HG03342 (cell line): ENCODE results near the gene SPTB.

ENCODE experiments used
- ATAC-seq: cut with Tn5 transposase; IDR thresholded peaks from one replicate; pipeline ENCODE4 v1.9.1; 2021; ENCODE audit warnings: mild to moderate bottlenecking, moderate library complexity; ENCODE audit not compliant: unreplicated experiment

Gene SPTB

DNA sequence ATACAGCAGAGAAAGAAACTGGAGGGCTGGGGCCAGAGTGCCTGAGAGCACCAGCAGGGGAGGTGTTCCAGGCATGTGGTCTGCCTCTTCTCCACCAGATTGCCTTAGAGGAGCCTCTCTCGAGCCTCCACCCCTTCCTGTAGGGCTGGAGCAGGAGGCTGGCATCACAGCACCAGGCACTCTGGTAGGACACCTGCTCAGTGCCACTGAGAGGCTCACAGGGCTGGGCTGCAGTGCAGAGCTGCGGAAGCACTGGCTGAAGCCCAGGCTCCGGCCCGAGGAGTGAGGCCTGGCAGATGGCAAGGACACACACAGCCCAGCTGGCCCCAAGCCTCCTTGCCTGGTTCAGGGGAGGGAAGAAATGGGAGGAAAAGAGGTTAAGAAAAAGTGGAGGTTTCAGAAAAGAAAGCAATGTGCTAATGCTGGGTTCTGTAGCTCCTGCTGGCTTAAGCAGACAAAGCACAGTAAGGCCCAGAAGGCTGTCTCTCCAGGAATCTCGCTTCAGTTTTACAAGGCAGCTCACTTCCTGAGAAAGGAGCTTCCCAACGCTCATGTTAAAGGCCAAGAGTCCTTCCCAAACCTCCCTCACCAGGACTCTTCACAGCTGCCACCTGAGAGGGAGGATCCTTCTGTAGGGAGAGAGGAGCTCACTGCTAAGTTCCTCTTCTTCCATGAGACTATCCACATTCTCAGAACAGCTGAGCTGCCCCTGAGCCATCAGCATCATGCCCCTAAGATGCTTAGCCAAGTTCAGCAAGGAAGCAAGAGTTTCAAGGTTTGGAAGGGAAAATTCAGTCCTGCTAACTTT, 23.8 kb downstream of the SPTB start:
- no peak for ATAC-seq

GRCh38 chr14:64850369-64851137, 29.2 kb downstream of the SPTB start:
- ATAC-seq: no peak

- no peak for ATAC-seq
Observed at GRCh38 chr14:64849940-64850339, 29.8 kb downstream of the SPTB start.

- no peak for ATAC-seq
Observed at GRCh38 chr14:64848239-64848638, 31.5 kb downstream of the SPTB start.

DNA sequence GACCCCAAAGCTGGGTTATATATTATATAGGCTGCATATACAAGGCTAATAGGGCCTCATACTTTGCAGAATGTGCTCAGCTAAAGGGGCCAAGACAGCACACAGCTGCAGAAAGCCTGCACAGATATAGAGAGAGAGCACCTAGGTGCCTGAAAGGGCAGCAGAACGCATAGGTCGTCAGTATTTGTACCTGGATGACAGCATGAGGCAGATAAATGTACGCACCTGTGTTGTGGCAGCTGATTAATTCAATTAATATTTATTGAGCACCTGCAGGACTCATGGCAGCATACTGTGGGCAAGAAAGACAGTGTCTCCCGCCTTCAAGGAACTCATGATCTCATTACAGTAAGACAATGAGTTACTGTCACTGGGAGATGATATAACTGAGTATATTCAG, 33.4 kb downstream of the SPTB start:
- ATAC-seq: no peak

DNA sequence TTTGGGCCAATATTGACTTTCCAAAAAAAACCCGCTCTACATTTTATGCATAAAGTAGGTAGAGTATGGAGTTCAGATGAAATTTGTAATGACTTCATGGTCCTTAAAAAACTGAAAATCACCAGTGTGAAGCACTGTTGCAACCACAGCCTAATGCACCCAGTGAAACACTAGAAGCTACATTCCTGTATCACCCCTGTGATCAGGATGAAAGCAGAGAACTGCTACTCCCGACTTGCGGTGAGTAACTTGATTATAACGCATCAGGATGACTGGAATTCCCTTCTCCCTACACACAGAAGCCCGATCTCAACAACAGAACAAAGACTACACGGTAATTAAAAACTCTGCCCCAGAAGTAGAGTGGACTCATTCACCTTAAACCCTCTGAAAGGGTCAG, 33.8 kb downstream of the SPTB start:
- no peak for ATAC-seq

GRCh38 chr14:64844969-64845536, 34.7 kb downstream of the SPTB start:
- ATAC-seq: no peak

- ATAC-seq: peak; percentile 70
Observed at GRCh38 chr14:64844272-64844671, 35.4 kb downstream of the SPTB start.

DNA sequence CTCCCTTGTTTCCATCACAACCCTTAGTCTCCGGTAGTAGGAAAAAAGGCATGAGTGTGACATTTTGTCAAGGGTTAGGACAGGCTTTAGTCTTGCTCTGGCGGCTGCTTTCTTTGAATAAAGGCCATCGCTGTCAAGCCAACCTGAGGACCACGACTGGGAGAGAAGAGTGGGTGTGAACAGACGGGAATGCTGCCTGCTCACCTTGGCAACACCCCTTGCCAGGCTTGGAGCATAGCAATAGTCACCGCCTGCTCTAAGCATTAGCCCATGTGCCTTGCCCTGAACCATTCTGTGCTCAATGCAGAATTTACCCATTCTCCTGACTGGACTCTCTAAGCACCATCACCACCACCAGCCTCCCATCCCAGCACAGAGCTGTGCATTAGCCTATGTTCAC, 36.2 kb downstream of the SPTB start:
- ATAC-seq: no peak

- ATAC-seq: no peak
Observed at GRCh38 chr14:64841772-64842750, 37.6 kb downstream of the SPTB start.

GRCh38 chr14:64841121-64841651, 38.5 kb downstream of the SPTB start:
- no peak for ATAC-seq

GRCh38 chr14:64838656-64839055, 41.1 kb downstream of the SPTB start:
- ATAC-seq: no peak

DNA sequence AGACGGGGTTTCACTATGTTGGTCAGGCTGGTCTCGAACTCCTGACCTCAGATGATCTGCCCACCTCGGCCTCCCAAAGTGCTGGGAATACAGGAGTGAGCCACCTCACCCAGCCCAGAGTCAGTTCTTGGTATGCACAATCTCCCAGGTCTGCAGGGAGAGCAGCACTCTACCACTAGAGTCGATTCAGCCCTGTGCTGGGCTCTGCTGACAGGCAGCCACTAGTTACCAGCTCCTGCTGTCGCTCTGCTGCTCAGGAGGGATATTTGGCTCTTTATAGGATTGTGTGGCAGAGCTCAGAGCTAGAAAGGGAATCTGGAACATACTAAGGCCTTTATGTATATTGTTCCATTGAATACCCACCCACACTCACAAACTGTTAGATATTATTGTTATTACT, 44.3 kb downstream of the SPTB start:
- ATAC-seq: no peak

GRCh38 chr14:64834965-64835364, 44.7 kb downstream of the SPTB start:
- no peak for ATAC-seq

- ATAC-seq: no peak
Observed at GRCh38 chr14:64831419-64831818, 48.3 kb downstream of the SPTB start.

- no peak for ATAC-seq
Observed at GRCh38 chr14:64830961-64831360, 48.7 kb downstream of the SPTB start.

DNA sequence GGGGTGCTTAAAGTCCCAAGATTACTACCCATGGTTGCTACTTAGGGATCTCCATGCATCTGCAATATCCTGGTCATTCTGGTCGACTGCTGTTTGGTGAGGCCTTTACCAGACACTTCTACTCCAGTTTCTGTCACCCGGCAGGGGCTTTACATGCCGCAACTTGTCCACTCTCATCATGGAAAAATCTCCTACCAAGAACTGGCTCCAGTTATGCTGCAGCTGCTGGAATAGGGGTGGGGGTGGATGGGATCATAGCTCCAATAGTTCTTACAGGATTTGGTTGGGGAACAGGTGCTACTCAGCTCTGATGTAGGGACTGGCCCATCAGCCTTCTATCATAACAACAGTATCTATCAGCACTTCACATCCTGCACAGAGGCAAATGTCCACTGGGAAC, 51.6 kb downstream of the SPTB start:
- no peak for ATAC-seq

DNA sequence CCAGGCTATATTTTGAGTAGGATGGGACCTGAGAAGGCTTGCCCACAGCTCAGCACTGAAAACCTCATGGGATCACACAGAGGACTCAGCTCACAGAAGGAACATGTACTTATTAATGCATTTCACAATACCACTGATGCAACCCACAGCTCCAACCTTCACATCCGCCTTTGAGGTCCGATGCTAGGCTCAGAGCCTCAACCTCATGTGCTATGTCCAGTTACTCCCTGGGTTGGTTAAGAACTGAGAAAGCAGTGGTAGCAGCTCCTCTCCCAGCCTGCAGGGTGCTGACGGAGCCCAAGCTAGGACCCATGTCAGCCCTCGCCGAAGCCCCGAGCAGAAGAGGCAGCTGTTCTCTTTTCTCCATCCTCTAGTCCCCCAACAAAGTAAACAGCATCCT, 52.9 kb downstream of the SPTB start:
- no peak for ATAC-seq

DNA sequence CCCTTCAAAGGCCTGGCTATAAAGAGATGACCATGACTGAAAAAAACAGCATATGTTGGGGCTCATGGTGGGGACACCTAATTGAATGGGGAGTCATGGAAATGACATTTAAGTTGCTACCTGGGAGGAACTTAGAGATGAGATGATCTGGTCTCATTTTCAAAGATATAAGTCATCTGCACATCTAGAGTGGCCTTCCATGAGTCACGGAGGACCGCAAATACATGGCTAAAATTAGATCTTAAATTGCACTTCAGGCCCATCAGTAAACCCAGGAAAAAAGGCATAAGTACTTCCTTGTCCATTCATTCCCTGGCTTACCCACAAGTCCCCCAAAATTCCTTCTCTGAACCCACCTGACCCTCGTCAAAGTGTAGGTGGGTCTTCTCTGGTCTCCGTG, 53.4 kb downstream of the SPTB start:
- no peak for ATAC-seq

- ATAC-seq: no peak
Observed at GRCh38 chr14:64825509-64825908, 54.2 kb downstream of the SPTB start.

GRCh38 chr14:64825006-64825405, 54.7 kb downstream of the SPTB start:
- ATAC-seq: no peak
